OCI-LY1 (cell line): ENCODE data around the gene SMCO3.

ENCODE experiments used
- H2AFZ ChIP-seq: fragments of 200-600 bp; sonication (generic), shearing (Covaris generic); 2 replicates; pipeline ENCODE4 v1.6.0; 2014; ENCODE audit warnings: antibody characterized with exemption, mild to moderate bottlenecking, low read length
- H3F3A ChIP-seq: fragments of 200-600 bp; sonication (generic), shearing (Covaris generic); 2 replicates; pipeline ENCODE4 v1.6.0; 2014; ENCODE audit warnings: mild to moderate bottlenecking, antibody characterized with exemption, low read length, moderate library complexity; ENCODE audit not compliant: insufficient read depth
- H3K27ac ChIP-seq: fragments of 200-600 bp; sonication (generic); 2 replicates; pipeline ENCODE4 v1.5.1; 2014; ENCODE audit warnings: low read length, mixed run types, mild to moderate bottlenecking, low read depth; ENCODE audit not compliant: poor library complexity, severe bottlenecking
- H3K27me3 ChIP-seq: fragments of 200-600 bp; sonication (generic); 2 replicates; pipeline ENCODE4 v1.6.0; 2014; ENCODE audit warnings: antibody characterized with exemption, mild to moderate bottlenecking, low read length, moderate library complexity; ENCODE audit not compliant: insufficient read depth
- H3K36me3 ChIP-seq: fragments of 200-600 bp; sonication (generic); 2 replicates; pipeline ENCODE4 v1.6.1; 2014; ENCODE audit warnings: mild to moderate bottlenecking, antibody characterized with exemption, low read length, moderate library complexity, mixed read lengths; ENCODE audit not compliant: insufficient read depth
- H3K4me1 ChIP-seq: fragments of 200-600 bp; sonication (generic); 2 replicates; pipeline ENCODE4 v1.5.1; 2014; ENCODE audit warnings: mild to moderate bottlenecking, low read length, moderate library complexity; ENCODE audit not compliant: insufficient read depth, severe bottlenecking
- H3K4me2 ChIP-seq: fragments of 200-600 bp; sonication (generic), shearing (Covaris generic); 2 replicates; pipeline ENCODE4 v1.6.1; 2014; ENCODE audit warnings: low read length
- H3K4me3 ChIP-seq: fragments of 200-600 bp; sonication (generic); 2 replicates; pipeline ENCODE4 v1.5.1; 2014; ENCODE audit warnings: low read length, low read depth, mild to moderate bottlenecking, mixed read lengths; ENCODE audit not compliant: poor library complexity, severe bottlenecking
- H3K79me2 ChIP-seq: fragments of 200-600 bp; shearing (Covaris generic); 2 replicates; pipeline ENCODE4 v1.6.1; 2016; ENCODE audit warnings: mixed run types, low read length, mixed read lengths; ENCODE audit not compliant: insufficient read depth
- H3K9ac ChIP-seq: fragments of 200-600 bp; sonication (generic), shearing (Covaris generic); 2 replicates; pipeline ENCODE4 v1.6.1; 2014; ENCODE audit warnings: mild to moderate bottlenecking, low read length, mixed read lengths
- H3K9me2 ChIP-seq: fragments of 200-600 bp; sonication (generic), shearing (Covaris generic); 2 replicates; pipeline ENCODE4 v1.6.1; 2014; ENCODE audit warnings: low read depth, mild to moderate bottlenecking, low read length, mixed read lengths
- H3K9me3 ChIP-seq: fragments of 200-600 bp; shearing (Covaris generic); 2 replicates; pipeline ENCODE4 v1.6.1; 2014; ENCODE audit warnings: low read length, mixed read lengths
- H4K20me1 ChIP-seq: fragments of 200-600 bp; sonication (generic), shearing (Covaris generic); 2 replicates; pipeline ENCODE4 v1.6.0; 2016; ENCODE audit warnings: mild to moderate bottlenecking, low read length; ENCODE audit not compliant: insufficient read depth
- EZH2 ChIP-seq: fragments of 200-600 bp; sonication (generic), shearing (Covaris generic); IDR thresholded peaks from 2 replicates; pipeline ENCODE4 v1.8.0; 2017; ENCODE audit warnings: borderline replicate concordance, mixed run types, mild to moderate bottlenecking, antibody characterized with exemption, low read length, moderate library complexity, mixed read lengths
- TF ChIP-seq, protein P1 (sequence below): fragments of 200-600 bp; sonication (generic), shearing (Covaris generic); IDR thresholded peaks from 2 replicates; pipeline ENCODE4 v1.5.1; 2017; ENCODE audit warnings: mild to moderate bottlenecking, antibody characterized with exemption, low read length, moderate library complexity, mixed read lengths

The SMCO3 gene

DNA sequence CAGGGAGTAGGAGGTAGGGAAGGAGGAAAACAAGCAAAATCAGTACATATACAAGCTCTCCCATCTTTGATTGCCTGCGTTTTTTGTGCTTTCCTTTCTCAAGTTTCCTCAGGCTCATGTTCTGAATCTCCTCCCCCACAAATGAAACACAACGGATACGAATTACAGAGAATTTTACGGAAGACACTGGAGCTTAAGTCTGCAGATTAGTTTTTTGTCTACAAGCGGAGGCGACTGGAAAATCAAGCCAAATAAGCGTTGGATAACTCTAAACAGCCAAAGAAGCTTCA, 11.3 kb downstream of the SMCO3 start:
- Histone ChIP-seq H3K9me2 (no peaks in the 10 kb centered on the region), H3K27me3 (no peaks in the 10 kb centered on the region), H3K4me1 (peaks cover 32% of the 10 kb centered on the region), H4K20me1 (no peaks in the 10 kb centered on the region), H2AFZ (no peak overlapping the region), H3K9me3 (no peaks in the 10 kb centered on the region), H3K36me3 (peaks cover 29% of the 10 kb centered on the region), H3K79me2 (peaks cover 46% of the 10 kb centered on the region), H3K27ac (peak overlapping the region; percentile 54), H3F3A (no peaks in the 10 kb centered on the region), H3K4me2 (peak overlapping the region; percentile 91), H3K4me3 (peak overlapping the region; percentile 76), H3K9ac (peak overlapping the region; percentile 78)
- TF ChIP-seq, protein P1, sequence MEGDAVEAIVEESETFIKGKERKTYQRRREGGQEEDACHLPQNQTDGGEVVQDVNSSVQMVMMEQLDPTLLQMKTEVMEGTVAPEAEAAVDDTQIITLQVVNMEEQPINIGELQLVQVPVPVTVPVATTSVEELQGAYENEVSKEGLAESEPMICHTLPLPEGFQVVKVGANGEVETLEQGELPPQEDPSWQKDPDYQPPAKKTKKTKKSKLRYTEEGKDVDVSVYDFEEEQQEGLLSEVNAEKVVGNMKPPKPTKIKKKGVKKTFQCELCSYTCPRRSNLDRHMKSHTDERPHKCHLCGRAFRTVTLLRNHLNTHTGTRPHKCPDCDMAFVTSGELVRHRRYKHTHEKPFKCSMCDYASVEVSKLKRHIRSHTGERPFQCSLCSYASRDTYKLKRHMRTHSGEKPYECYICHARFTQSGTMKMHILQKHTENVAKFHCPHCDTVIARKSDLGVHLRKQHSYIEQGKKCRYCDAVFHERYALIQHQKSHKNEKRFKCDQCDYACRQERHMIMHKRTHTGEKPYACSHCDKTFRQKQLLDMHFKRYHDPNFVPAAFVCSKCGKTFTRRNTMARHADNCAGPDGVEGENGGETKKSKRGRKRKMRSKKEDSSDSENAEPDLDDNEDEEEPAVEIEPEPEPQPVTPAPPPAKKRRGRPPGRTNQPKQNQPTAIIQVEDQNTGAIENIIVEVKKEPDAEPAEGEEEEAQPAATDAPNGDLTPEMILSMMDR, result no peak
- TF ChIP-seq EZH2, result no peak

DNA sequence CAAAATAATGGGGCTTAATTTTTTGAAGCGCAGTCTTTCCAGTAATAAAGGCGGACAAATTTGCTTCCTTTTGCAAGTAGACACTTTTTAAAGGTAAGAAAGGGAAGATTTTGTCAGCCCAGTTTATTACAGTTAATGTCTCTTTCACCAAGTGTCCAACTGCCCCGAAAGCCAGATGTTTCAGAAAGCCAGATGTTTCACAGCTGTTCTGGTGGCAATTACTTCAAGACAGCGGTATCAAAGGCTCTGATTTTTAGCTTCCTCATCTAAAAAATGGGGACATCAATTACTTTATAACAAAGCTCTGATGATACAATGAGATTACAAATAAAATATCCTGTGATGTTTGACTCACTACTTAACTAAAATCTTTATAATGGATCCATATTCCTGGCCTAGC, 11.7 kb downstream of the SMCO3 start:
- Histone ChIP-seq H3K9me2 (no peaks in the 10 kb centered on the region), H3K4me1 (peaks cover 32% of the 10 kb centered on the region), H3K27ac (no peak overlapping the region), H3K9ac (peak overlapping the region; percentile 78), H3K9me3 (no peaks in the 10 kb centered on the region), H3F3A (no peaks in the 10 kb centered on the region), H3K79me2 (peaks cover 46% of the 10 kb centered on the region), H3K4me3 (peak overlapping the region; percentile 76), H2AFZ (no peak overlapping the region), H3K4me2 (peak overlapping the region; percentile 91), H3K36me3 (peaks cover 33% of the 10 kb centered on the region), H3K27me3 (no peaks in the 10 kb centered on the region), H4K20me1 (no peaks in the 10 kb centered on the region)
- TF ChIP-seq EZH2, result no peak

DNA sequence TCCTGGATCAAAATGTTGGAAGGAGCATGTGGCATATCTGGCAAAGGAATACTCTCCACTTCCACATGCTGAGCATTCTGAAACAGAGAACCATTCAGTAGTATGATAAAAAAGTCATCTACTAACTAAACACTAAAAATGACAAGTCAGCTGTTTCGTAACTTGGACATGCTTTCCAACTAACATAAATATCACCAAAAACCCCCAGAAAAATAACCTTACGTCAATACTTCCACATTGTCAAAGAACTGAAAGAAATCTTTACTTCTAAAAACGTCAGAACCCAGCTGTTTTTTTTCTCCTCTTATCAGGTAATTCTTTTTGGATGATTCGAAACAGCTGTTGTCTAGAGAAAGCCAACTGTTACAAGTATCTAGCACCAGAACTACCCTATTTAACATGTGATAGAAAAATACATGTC, 18.9 kb downstream of the SMCO3 start:
- Histone ChIP-seq H3K4me3 (no peak overlapping the region), H4K20me1 (no peaks in the 10 kb centered on the region), H3K9ac (no peak overlapping the region), H3K27ac (no peak overlapping the region), H3K9me2 (no peaks in the 10 kb centered on the region), H3K4me2 (no peak overlapping the region), H3K9me3 (no peaks in the 10 kb centered on the region), H3K4me1 (no peaks in the 10 kb centered on the region), H3K79me2 (peaks cover 6% of the 10 kb centered on the region; the same call in 1 of the 2 replicates), H3K27me3 (no peaks in the 10 kb centered on the region), H2AFZ (no peak overlapping the region), H3K36me3 (peaks cover 92% of the 10 kb centered on the region), H3F3A (no peaks in the 10 kb centered on the region)
- TF ChIP-seq, protein P1, result no peak
- TF ChIP-seq EZH2, result no peak

DNA sequence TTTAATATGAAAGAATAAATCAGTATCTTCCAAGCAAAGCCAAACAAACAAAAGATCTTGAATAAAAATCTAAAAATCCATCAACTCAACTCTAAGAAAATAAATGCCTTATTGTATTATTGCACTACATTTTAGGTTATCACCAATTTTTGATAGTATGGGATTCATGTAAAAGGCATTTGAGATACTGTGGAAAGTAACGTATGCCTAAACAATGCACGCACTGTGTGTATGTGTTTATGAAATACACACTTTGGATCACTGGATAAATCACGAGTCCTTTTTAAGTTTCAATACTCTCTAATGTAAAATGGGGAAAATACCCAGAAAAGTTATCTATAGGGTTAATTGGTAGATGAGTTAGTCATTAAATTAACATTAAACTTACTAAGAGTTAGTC, 28.4 kb downstream of the SMCO3 start:
- Histone ChIP-seq H3K36me3 (peaks cover 57% of the 10 kb centered on the region), H3K9me3 (no peaks in the 10 kb centered on the region), H2AFZ (no peak overlapping the region), H3K27ac (no peak overlapping the region), H3K4me2 (no peak overlapping the region), H3K9me2 (no peaks in the 10 kb centered on the region), H3K4me3 (no peak overlapping the region), H3K79me2 (no peaks in the 10 kb centered on the region), H3K27me3 (no peaks in the 10 kb centered on the region), H3F3A (no peaks in the 10 kb centered on the region; the same call in 1 of the 2 replicates), H4K20me1 (no peaks in the 10 kb centered on the region), H3K9ac (no peak overlapping the region), H3K4me1 (peaks cover 5% of the 10 kb centered on the region)
- TF ChIP-seq, protein P1, result no peak
- TF ChIP-seq EZH2, result no peak
